Thyroid gland (tissue), 4 donors: ENCODE data around the gene C11orf21. TPM values are rescaled to one million over a fixed set of nuclear protein-coding genes. Genes with fewer than 3 reads are reported as not detected.

Experiments
- DNase-seq, 2 donors: peaks; one replicate each; pipeline ENCODE4 v3.0.0-alpha.2; 2019
- H3K27ac ChIP-seq, 3 donors: fragments of 200-600 bp; sonication (generic); 1 replicate in 2 of 3; 2 replicates in 1 of 3; pipeline ENCODE4 v1.5.1; 2016 to 2019; ENCODE audit warnings: mild to moderate bottlenecking in 1 of 3, moderate library complexity in 1 of 3
- H3K27me3 ChIP-seq: fragments of 200-600 bp; sonication (generic); one replicate; pipeline ENCODE4 v1.5.1; 2019
- H3K36me3 ChIP-seq, 2 donors: fragments of 200-600 bp; sonication (generic); one replicate each; pipeline ENCODE4 v1.5.1; 2016 to 2019
- H3K4me1 ChIP-seq, 2 donors: fragments of 200-600 bp; sonication (generic); one replicate each; pipeline ENCODE4 v1.5.1; 2017 to 2019
- H3K4me3 ChIP-seq, 3 donors: fragments of 200-600 bp; sonication (generic); replicated peaks in 1 of 3; 1 replicate in 2 of 3; 2 replicates in 1 of 3; pipeline ENCODE4 v1.5.1; 2016; ENCODE audit warnings: mild to moderate bottlenecking in 1 of 3
- H3K9me3 ChIP-seq: fragments of 200-600 bp; sonication (generic); one replicate; pipeline ENCODE4 v1.5.1; 2017
- CTCF ChIP-seq, 6 experiments: fragments of 200-600 bp in 3 of 6; fragments of 450-650 bp in 3 of 6; sonication (generic) in 3 of 6; IDR thresholded peaks; one replicate each; pipeline ENCODE4 v1.5.1; 2016 to 2019; ENCODE audit warnings: antibody characterized with exemption in 6 of 6, mild to moderate bottlenecking in 2 of 6, inconsistent platforms in 1 of 6, moderate library complexity in 1 of 6
- POLR2A ChIP-seq, 2 donors: fragments of 450-650 bp; IDR thresholded peaks; one replicate each; pipeline ENCODE4 v1.6.1; 2017; ENCODE audit warnings: antibody characterized with exemption in 2 of 2, mild to moderate bottlenecking in 2 of 2, moderate library complexity in 1 of 2
- WGBS, 2 donors: methylation state at CpG; one replicate each; pipeline ENCODE4 v1.1.5; 2017; 5-methylcytosine and 5-hydroxymethylcytosine counted together
- intact Hi-C: fragments of 100-400 bp; cut with DNase I; formaldehyde crosslinking; loops from one replicate; pipeline ENCODE4 v1.15.1; 2023
- total RNA-seq, 4 donors: library from RNA; depleted of rRNA; stranded (reverse); fragments of >200 nt; gene quantifications; one replicate each; pipeline ENCODE4 v1.2.3, GENCODE V29; 2016

Gene C11orf21
- total RNA-seq, 4 donors from 2014 or later, result 0.15 to 0.67 (median 0.45) TPM

- H3K36me3 ChIP-seq, result no peaks in the 10 kb centered on the region
- no peaks in the 10 kb centered on the region for H3K9me3 ChIP-seq
- peaks cover 16 to 17% of the 10 kb centered on the region in 2 donors for H3K4me1 ChIP-seq
- WGBS, 2 donors, result 83 to 84% methylated on average over 13 to 23 of the region's 34 CpGs
- DNase-seq, result no peak
- no peaks in the 10 kb centered on the region for H3K27me3 ChIP-seq
- intact Hi-C loops, result no loop called here
- TF ChIP-seq POLR2A (IDR thresholded peaks at IDR 0.05) (no peak), CTCF (IDR thresholded peaks at IDR 0.05) (no peak)
- H3K4me3 ChIP-seq, result no peak overlapping the region
- H3K27ac ChIP-seq, result peak overlapping the region in 1 of 3 donors; percentile 86
Measured at GRCh38 chr11:2313051-2313951, 11.6 kb upstream of the C11orf21 start.

GRCh38 chr11:2312232-2313042, 10.7 kb upstream of the C11orf21 start:
- TF ChIP-seq CTCF (IDR thresholded peaks at IDR 0.05) (no peak), POLR2A (IDR thresholded peaks at IDR 0.05) (no peak)
- intact Hi-C loops, result no loop called here
- no peak overlapping the region for H3K27ac ChIP-seq
- 82 to 94% methylated on average over 13 to 16 of the region's 22 CpGs for WGBS, 2 donors
- no peak overlapping the region for H3K4me3 ChIP-seq
- no peaks in the 10 kb centered on the region for H3K27me3 ChIP-seq
- H3K4me1 ChIP-seq, result peaks cover 16 to 17% of the 10 kb centered on the region in 2 donors
- no peak for DNase-seq
- no peaks in the 10 kb centered on the region for H3K9me3 ChIP-seq
- no peaks in the 10 kb centered on the region for H3K36me3 ChIP-seq

GRCh38 chr11:2311353-2312133, 9.8 kb upstream of the C11orf21 start:
- H3K9me3 ChIP-seq, result no peaks in the 10 kb centered on the region
- H3K27ac ChIP-seq, result no peak overlapping the region
- H3K36me3 ChIP-seq, result no peaks in the 10 kb centered on the region
- H3K27me3 ChIP-seq, result no peaks in the 10 kb centered on the region
- TF ChIP-seq POLR2A (IDR thresholded peaks at IDR 0.05), result no peak
- no peak for TF ChIP-seq CTCF (IDR thresholded peaks at IDR 0.05)
- no peak for DNase-seq
- intact Hi-C loops, result no loop called here
- H3K4me1 ChIP-seq, result peaks cover 20 to 22% of the 10 kb centered on the region in 2 donors
- H3K4me3 ChIP-seq, result no peak overlapping the region
- WGBS, 2 donors, result 54 to 74% methylated on average over 8 to 14 of the region's 21 CpGs

- intact Hi-C loops, result no loop called here
- Histone ChIP-seq H3K27me3 (no peaks in the 10 kb centered on the region), H3K36me3 (no peaks in the 10 kb centered on the region), H3K9me3 (no peaks in the 10 kb centered on the region), H3K4me1 (peaks cover 20 to 29% of the 10 kb centered on the region in 2 donors), H3K4me3 (no peak overlapping the region), H3K27ac (no peak overlapping the region)
- WGBS, 2 donors, result 71 to 80% methylated on average over 6 to 15 of the region's 16 CpGs
- no peak for DNase-seq
- TF ChIP-seq POLR2A (IDR thresholded peaks at IDR 0.05), result no peak
- no peak for TF ChIP-seq CTCF (IDR thresholded peaks at IDR 0.05)
Measured at GRCh38 chr11:2310786-2311352, 9.2 kb upstream of the C11orf21 start.
